Adrenal gland (tissue), 12 donors: ENCODE measurements around the gene TOPAZ1. TPM values are rescaled to one million over a fixed set of nuclear protein-coding genes. Genes with fewer than 3 reads are reported as not detected.
"Not testable (repeated sequence)": the region's sequence is repeated elsewhere in the genome, so short reads cannot be mapped to it uniquely, and the experiment has no call there.

Experiments used
- DNase-seq, 7 donors: peaks; one replicate each; pipeline ENCODE4 v3.0.0-alpha.2; 2019 to 2020
- H3K27ac ChIP-seq, 5 donors: fragments of 200-600 bp; sonication (generic) in 4 of 5; 1 replicate in 3 of 5; 2 replicates in 2 of 5; pipeline versions ENCODE4 v1.5.1 to v1.8.0; 2016 to 2020; ENCODE audit warnings: mild to moderate bottlenecking in 1 of 5
- H3K27me3 ChIP-seq: fragments of 200-600 bp; 2 replicates; pipeline ENCODE4 v1.8.0; 2021
- H3K36me3 ChIP-seq, 2 donors: fragments of 200-600 bp; replicated peaks in 1 of 2; 1 replicate in 1 of 2; 2 replicates in 1 of 2; pipeline versions ENCODE4 v1.5.1 to v1.8.0; 2018 to 2022
- H3K4me1 ChIP-seq, 2 donors: fragments of 200-600 bp; replicated peaks in 1 of 2; 1 replicate in 1 of 2; 2 replicates in 1 of 2; pipeline versions ENCODE4 v1.5.1 to v1.8.0; 2018 to 2021
- H3K4me3 ChIP-seq, 4 donors: fragments of 200-600 bp; sonication (generic) in 3 of 4; one replicate each; pipeline ENCODE4 v1.5.1; 2016 to 2018
- H3K9me3 ChIP-seq, 3 donors: fragments of 200-600 bp; sonication (generic) in 1 of 3; replicated peaks in 1 of 3; 1 replicate in 2 of 3; 2 replicates in 1 of 3; pipeline versions ENCODE4 v1.5.1 to v1.8.0; 2016 to 2021
- CTCF ChIP-seq, 6 experiments: fragments of 450-650 bp in 4 of 6; fragments of 200-600 bp in 2 of 6; sonication (generic) in 1 of 6; IDR thresholded peaks; 1 replicate in 5 of 6; 2 replicates in 1 of 6; pipeline versions ENCODE4 v1.5.1 to v1.8.0; 2016 to 2021; ENCODE audit warnings: antibody characterized with exemption in 6 of 6, mild to moderate bottlenecking in 2 of 6, moderate library complexity in 1 of 6
- POLR2A ChIP-seq, 2 donors: fragments of 450-650 bp; IDR thresholded peaks; one replicate each; pipeline ENCODE4 v1.6.1; 2017; ENCODE audit warnings: antibody characterized with exemption in 2 of 2, mild to moderate bottlenecking in 2 of 2, moderate library complexity in 1 of 2
- WGBS, 4 donors: extraction: QIAGEN DNeasy Blood & Tissue Kit in 2 of 4; methylation state at CpG; one replicate each; pipeline versions ENCODE4 v1.1.5 to v1.1.7; 2013 to 2017; 5-methylcytosine and 5-hydroxymethylcytosine counted together
- intact Hi-C, 2 donors: fragments of 100-400 bp; cut with DNase I; formaldehyde crosslinking; loops; one replicate each; pipeline versions ENCODE4 v1.14.1 to v1.15.0; 2022 to 2023
- polyA plus RNA-seq, 3 donors: library from polyadenylated mRNA; stranded (reverse); fragments of 200-250 nt in 2 of 3; fragments of 350-450 nt in 1 of 3; fragmentation: Illumina TruSeq in 1 of 3; extraction: RNeasy Lipid Tissue Mini Kit (QIAGEN cat#74804) in 1 of 3; gene quantifications; one replicate each; pipeline ENCODE4 v1.2.3, GENCODE V29; 2013 to 2014
- total RNA-seq, 9 donors: library from RNA; depleted of rRNA in 4 of 9; stranded (reverse); fragments of >200 nt in 4 of 9; fragments of 120-200 nt in 1 of 9; fragmentation: NEBNext Ultra II Directional in 1 of 9; extraction: Animal tissue kit (Norgen Biotek cat#: 25700) in 1 of 9; gene quantifications; one replicate each; pipeline versions ENCODE4 v1.1.0 to v1.2.4, GENCODE V29; 2013 to 2023
- donor health status: healthy with polysubstance abuse.
- donor health status: Bipolar disorder and iron deficiency.
- donor health status: DM: yes; HTN: yes; CAD: no.
- donor health status: DM: no; HTN: no; CAD: no.
- donor health status: DM: no; HTN: no; CAD: no.
- donor health status: DM: yes; HTN: yes; CAD: no.

The TOPAZ1 gene
- total and polyA plus RNA-seq, 12 donors = not detected

- Histone ChIP-seq H3K27me3 (no peaks in the 10 kb centered on the region), H3K27ac (no peak overlapping the region), H3K9me3 (no peaks in the 10 kb centered on the region), H3K4me3 (no peak overlapping the region), H3K36me3 (no peaks in the 10 kb centered on the region), H3K4me1 (peaks cover 8 to 32% of the 10 kb centered on the region in 2 donors)
- DNase-seq = no peak
- WGBS, 4 donors = 56 to 77% (median 69%) methylated on average over 1 of the region's 1 CpG
- intact Hi-C loops = loop anchor here in 1 of 2 donors (5.0 kb wide), 1 partner anchor 135 kb away; the partner anchor contains the start of gene ZNF445
- no peak for TF ChIP-seq POLR2A (IDR thresholded peaks at IDR 0.05)
- TF ChIP-seq CTCF (IDR thresholded peaks at IDR 0.05) = no peak
Observed at GRCh38 chr3:44342176-44342790, 100.6 kb downstream of the TOPAZ1 start.

- DNase-seq = no peak
- intact Hi-C loops = loop anchor here in 1 of 2 donors (5.0 kb wide), 1 partner anchor 134 kb away; the partner anchor contains the start of gene ZNF445
- no peaks in the 10 kb centered on the region for H3K36me3 ChIP-seq
- no peaks in the 10 kb centered on the region for H3K9me3 ChIP-seq
- TF ChIP-seq POLR2A (IDR thresholded peaks at IDR 0.05) (no peak), CTCF (IDR thresholded peaks at IDR 0.05) (no peak)
- no peaks in the 10 kb centered on the region for H3K27me3 ChIP-seq
- no peak overlapping the region for H3K4me3 ChIP-seq
- H3K4me1 ChIP-seq = peaks cover 8 to 36% of the 10 kb centered on the region in 2 donors
- H3K27ac ChIP-seq = peak overlapping the region in 3 of 5 donors; percentile 21 to 46 (median 27)
Observed at GRCh38 chr3:44343421-44343820, 101.7 kb downstream of the TOPAZ1 start.

- DNase-seq = peak in 5 of 7 donors; percentile 14 to 61 (median 29)
- H3K27ac ChIP-seq = peak overlapping the region in 2 of 5 donors; percentile 19 to 81
- intact Hi-C loops, H3K9me3 ChIP-seq, H3K27me3 ChIP-seq, H3K4me3 ChIP-seq, H3K36me3 ChIP-seq: not testable (repeated sequence)
- 66 to 82% (median 77%) methylated on average over 6 of the region's 6 CpGs for WGBS, 4 donors
- peaks cover 5 to 29% of the 10 kb centered on the region in 2 donors for H3K4me1 ChIP-seq
Observed at GRCh38 chr3:44346590-44346989, 104.9 kb downstream of the TOPAZ1 start.

- Histone ChIP-seq H3K4me3 (no peak overlapping the region), H3K4me1 (peaks cover 5 to 20% of the 10 kb centered on the region in 2 donors), H3K36me3 (no peaks in the 10 kb centered on the region), H3K9me3 (no peaks in the 10 kb centered on the region), H3K27ac (no peak overlapping the region), H3K27me3 (no peaks in the 10 kb centered on the region)
- no peak for DNase-seq
- TF ChIP-seq CTCF (IDR thresholded peaks at IDR 0.05) (no peak), POLR2A (IDR thresholded peaks at IDR 0.05) (no peak)
- WGBS, 4 donors = 59 to 72% (median 66%) methylated on average over 6 of the region's 6 CpGs
- intact Hi-C loops = no loop called here
Observed at GRCh38 chr3:44348993-44349392, 107.3 kb downstream of the TOPAZ1 start.

GRCh38 chr3:44353355-44353924, 111.8 kb downstream of the TOPAZ1 start:
- intact Hi-C loops = no loop called here
- H3K27me3 ChIP-seq = no peaks in the 10 kb centered on the region
- DNase-seq = no peak
- no peak overlapping the region for H3K4me3 ChIP-seq
- no peak for TF ChIP-seq POLR2A (IDR thresholded peaks at IDR 0.05)
- no peak for TF ChIP-seq CTCF (IDR thresholded peaks at IDR 0.05)
- no peaks in the 10 kb centered on the region for H3K36me3 ChIP-seq
- H3K27ac ChIP-seq = no peak overlapping the region
- no peaks in the 10 kb centered on the region for H3K9me3 ChIP-seq
- 94 to 100% (median 99%) methylated on average over 1 of the region's 1 CpG for WGBS, 4 donors
- peaks cover 18 to 33% of the 10 kb centered on the region in 2 donors for H3K4me1 ChIP-seq
